Brain microvascular endothelial cell (primary cell): Measurements from ENCODE around the gene PCBP1.

ENCODE experiments used
- DNase-seq: peaks from one replicate; pipeline ENCODE4 v3.0.0-alpha.2; 2020
- H3K27ac ChIP-seq: fragments of 250-450 bp; sonication (Bioruptor Pico); 2 replicates; pipeline ENCODE4 v1.5.1; 2020; ENCODE audit warnings: mild to moderate bottlenecking, moderate library complexity
- H3K27me3 ChIP-seq: fragments of 250-450 bp; sonication (Bioruptor Pico); replicated peaks from 2 replicates; pipeline ENCODE4 v1.5.1; 2020; ENCODE audit warnings: mild to moderate bottlenecking
- H3K36me3 ChIP-seq: fragments of 250-450 bp; sonication (Bioruptor Pico); replicated peaks from 2 replicates; pipeline ENCODE4 v1.5.1; 2020; ENCODE audit warnings: mild to moderate bottlenecking
- H3K4me3 ChIP-seq: 2 replicates; pipeline ENCODE4 v1.5.1; 2011; ENCODE audit warnings: low read depth, mild to moderate bottlenecking, control low read depth, low read length, moderate library complexity
- CTCF ChIP-seq: IDR thresholded peaks from 2 replicates; pipeline ENCODE4 v1.5.1; 2011; ENCODE audit warnings: low read depth, mild to moderate bottlenecking, moderate library complexity, low read length, control low read depth, inconsistent platforms; ENCODE audit errors: missing control alignments
- in situ Hi-C: cut with HindIII; loops from 2 replicates; pipeline ENCODE4 v1.10.0; 2017; ENCODE audit warnings: low sequenced_read_pairs, low pct_ligation_motif_present

The PCBP1 gene

DNA sequence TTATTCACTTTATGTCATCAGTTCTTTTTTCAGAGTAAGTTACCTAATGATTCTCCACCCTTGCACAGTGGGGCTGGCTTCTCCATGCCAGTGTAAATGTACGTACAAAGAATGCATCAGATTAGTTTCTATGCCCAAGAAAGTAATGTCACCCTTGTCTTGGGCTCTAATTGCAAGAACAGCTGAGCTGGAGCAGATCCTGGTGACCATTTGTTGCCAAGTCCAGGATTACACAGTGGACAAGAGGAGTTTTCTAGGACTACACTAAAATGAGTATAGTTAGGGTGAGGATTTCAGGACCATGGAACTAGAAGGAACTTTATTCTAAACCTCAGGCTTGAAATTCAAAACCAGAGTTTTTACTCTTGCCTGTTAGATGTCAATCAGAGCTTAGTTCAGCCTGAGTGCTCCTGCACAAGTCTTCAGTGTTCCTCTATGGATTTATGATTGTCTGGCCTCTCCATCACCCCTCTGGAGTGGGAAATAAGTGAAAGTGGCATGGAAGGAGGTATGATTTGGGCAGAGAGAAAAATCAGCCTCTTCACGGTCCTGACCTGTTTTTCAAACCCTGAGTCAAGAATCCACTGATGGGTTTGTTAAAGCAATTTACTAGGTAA is 29.8 kb downstream of the PCBP1 start:
- Histone ChIP-seq H3K4me3 (no peak overlapping the region), H3K27ac (no peak overlapping the region)
- in situ Hi-C loops: no loop called here

DNA sequence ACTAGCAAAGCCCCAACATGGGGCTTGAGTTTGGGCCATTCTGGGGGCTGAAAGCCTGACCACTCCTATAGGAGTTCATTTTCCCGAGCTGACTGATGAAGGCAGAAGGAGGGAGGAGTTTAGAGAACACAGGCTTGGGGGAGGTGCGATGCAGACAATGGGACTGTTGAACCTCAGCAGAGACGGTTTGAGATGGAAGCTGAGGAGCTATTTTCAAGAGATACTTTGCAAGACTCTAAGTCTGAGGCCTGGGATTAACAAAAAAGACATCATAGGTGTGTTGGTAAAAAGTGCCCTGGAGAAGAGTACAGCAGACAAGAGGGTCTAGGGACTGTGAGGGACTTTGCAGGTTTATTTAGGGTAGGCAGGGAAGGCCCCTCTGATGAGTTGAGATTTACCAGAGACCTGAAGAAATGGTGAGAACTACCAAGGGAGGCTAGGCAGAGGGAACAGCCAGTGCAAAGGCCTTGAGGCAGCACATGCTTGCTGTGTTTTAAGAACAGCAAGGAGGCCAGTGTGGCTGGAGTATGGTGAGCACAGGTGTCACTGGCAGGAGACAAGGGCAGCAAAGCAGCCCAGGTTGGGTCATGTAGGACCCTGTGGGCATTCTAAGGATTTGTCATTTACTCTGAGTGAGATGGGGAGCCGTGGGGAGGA is 31.6 kb downstream of the PCBP1 start:
- H3K4me3 ChIP-seq: no peak overlapping the region
- in situ Hi-C loops: no loop called here
- H3K27ac ChIP-seq: no peak overlapping the region
- no peaks in the 10 kb centered on the region for H3K36me3 ChIP-seq
- H3K27me3 ChIP-seq: no peaks in the 10 kb centered on the region
- TF ChIP-seq CTCF: no peak
- DNase-seq: no peak

More for the DNA sequence above, 29.8 kb downstream of the PCBP1 start:
- TF ChIP-seq CTCF: no peak
- DNase-seq: no peak
- no peaks in the 10 kb centered on the region for H3K36me3 ChIP-seq
- H3K27me3 ChIP-seq: no peaks in the 10 kb centered on the region

DNA sequence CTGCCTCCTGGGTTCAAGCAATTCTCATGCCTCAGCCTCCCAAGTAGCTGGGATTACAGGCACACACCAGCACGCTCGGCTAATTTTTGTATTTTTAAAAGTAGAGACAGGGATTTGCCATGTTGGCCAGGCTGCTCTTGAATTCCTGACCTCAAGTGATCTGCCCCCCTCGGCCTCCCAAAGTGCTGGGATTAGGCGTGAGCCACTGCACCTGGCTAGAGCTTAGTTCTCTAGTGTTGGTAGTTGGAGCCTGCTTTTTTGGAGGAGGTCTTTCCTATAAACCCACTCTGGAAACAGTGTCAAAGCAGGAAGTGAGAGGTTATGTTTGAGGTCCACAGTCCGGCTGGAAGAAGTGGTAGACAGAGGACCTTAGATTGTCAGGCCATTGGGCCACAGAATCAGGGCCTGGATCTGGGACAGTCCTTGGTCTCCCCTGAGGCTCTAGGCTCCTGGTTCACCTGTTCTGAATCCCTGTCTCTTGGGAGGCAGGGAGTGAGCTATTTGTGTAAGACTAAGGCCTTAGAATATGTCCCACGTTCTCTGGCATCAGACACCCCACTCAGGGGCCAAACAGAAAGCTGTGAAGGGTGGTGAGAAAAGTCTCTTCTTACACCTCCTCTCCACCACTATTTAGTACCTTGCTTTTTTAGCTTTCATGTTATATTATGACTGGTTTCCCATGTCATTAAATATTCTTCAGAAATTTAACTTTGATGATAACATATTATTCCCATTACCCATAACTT is 34.5 kb downstream of the PCBP1 start:
- H3K4me3 ChIP-seq: no peak overlapping the region
- in situ Hi-C loops: no loop called here
- TF ChIP-seq CTCF: no peak
- H3K27ac ChIP-seq: no peak overlapping the region
- H3K36me3 ChIP-seq: no peaks in the 10 kb centered on the region
- H3K27me3 ChIP-seq: no peaks in the 10 kb centered on the region
- DNase-seq: no peak

DNA sequence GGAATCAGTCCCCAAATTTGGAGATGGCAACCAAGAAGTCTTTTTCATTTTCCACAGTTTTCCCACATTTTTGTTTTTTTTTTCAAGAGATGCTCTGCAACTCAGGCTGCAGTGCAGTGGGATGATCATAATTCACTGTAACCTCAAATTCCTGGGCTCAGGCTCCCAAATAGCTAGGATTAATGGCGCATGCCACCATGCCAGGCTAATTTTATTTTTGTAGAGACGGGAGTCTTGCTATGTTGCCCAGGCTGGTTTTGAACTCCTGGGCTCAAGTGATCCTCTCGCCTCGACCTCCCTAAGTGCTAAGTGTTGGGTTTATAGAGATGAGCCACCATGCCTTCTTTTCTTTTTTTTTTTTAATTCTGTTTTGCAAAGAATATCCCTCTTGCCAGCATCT is 35.2 kb downstream of the PCBP1 start:
- no peak for DNase-seq
- in situ Hi-C loops: no loop called here
- no peak for TF ChIP-seq CTCF
- H3K4me3 ChIP-seq: no peak overlapping the region
- no peaks in the 10 kb centered on the region for H3K27me3 ChIP-seq
- no peaks in the 10 kb centered on the region for H3K36me3 ChIP-seq
- no peak overlapping the region for H3K27ac ChIP-seq

- H3K27ac ChIP-seq: no peak overlapping the region
- no peaks in the 10 kb centered on the region for H3K36me3 ChIP-seq
- no peaks in the 10 kb centered on the region for H3K27me3 ChIP-seq
- TF ChIP-seq CTCF: no peak
- in situ Hi-C loops: no loop called here
- no peak overlapping the region for H3K4me3 ChIP-seq
- no peak for DNase-seq
These were observed 36.0 kb downstream of the PCBP1 start for GRCh38 chr2:70123051-70123828.
